GM10266 (cell line): Measurements from ENCODE around the gene MFGE8.

Experiments used
- DNase-seq: peaks from one replicate; pipeline ENCODE4 v3.0.0; 2012; ENCODE audit errors: extremely low spot score
- TF ChIP-seq, protein P1 (sequence below): IDR thresholded peaks from 2 replicates; pipeline ENCODE4 v1.5.1; 2012; ENCODE audit warnings: mild to moderate bottlenecking, low read depth; ENCODE audit not compliant: control insufficient read depth, insufficient read depth; ENCODE audit errors: missing control alignments

MFGE8 gene

DNA sequence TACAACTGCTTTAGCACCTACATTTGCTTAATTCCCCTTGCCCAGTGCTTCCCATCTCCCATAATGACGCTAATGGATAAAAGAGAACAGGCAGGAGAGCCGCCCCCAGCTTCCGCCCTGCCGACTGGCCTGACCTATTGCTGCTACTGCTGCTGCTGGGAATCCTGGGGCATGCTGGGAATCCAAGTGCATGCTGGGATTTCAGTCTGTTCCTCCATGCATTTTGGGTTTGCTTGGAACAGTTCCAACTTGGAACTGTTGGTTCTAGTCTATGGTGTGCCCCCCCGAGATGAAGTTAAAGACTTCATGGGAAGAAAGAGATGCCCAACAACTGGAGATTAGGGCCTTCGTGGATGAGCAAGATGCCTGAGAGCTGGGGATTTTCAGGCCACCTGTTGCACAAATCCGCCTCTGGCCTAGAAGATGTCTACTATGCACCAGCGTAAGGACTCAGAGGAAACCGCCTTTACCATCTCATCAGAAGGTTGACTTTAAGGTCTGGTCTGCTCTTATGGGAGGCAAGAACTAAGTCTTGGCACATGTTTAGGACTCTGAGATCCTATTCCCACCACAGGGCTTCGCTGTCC lies 46.8 kb downstream of the MFGE8 start:
- TF ChIP-seq, protein P1, sequence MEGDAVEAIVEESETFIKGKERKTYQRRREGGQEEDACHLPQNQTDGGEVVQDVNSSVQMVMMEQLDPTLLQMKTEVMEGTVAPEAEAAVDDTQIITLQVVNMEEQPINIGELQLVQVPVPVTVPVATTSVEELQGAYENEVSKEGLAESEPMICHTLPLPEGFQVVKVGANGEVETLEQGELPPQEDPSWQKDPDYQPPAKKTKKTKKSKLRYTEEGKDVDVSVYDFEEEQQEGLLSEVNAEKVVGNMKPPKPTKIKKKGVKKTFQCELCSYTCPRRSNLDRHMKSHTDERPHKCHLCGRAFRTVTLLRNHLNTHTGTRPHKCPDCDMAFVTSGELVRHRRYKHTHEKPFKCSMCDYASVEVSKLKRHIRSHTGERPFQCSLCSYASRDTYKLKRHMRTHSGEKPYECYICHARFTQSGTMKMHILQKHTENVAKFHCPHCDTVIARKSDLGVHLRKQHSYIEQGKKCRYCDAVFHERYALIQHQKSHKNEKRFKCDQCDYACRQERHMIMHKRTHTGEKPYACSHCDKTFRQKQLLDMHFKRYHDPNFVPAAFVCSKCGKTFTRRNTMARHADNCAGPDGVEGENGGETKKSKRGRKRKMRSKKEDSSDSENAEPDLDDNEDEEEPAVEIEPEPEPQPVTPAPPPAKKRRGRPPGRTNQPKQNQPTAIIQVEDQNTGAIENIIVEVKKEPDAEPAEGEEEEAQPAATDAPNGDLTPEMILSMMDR = no peak
- no peak for DNase-seq

DNA sequence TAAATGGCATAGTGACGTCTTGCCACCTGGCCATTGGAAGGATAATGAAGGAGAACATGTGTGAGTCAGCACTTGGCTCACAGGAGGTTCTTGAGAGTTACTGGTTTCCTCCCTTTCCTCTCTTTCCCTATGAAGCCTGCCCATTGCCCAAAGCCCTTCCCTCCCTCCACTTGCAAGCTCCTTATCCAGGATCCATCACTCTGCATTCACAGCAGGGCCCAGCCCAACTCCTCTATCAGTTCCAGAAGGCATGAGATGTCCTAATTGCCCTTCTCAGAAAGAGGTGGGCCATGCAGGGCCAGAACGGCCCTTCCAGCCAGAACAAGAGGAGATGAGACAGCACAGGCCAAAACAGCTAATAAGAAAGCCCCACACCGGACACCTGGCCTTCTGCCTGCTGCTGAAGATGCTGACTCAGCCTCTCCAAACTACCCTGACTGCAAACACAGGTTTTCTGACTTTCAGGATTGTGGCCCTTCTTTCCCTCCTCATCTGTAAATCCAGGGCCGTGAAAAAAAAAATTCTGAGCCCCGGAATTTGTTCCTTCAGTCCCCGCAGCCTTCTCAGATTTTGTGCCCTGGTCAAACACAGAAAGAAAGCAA lies 47.6 kb downstream of the MFGE8 start:
- TF ChIP-seq, protein P1 = no peak
- no peak for DNase-seq

DNA sequence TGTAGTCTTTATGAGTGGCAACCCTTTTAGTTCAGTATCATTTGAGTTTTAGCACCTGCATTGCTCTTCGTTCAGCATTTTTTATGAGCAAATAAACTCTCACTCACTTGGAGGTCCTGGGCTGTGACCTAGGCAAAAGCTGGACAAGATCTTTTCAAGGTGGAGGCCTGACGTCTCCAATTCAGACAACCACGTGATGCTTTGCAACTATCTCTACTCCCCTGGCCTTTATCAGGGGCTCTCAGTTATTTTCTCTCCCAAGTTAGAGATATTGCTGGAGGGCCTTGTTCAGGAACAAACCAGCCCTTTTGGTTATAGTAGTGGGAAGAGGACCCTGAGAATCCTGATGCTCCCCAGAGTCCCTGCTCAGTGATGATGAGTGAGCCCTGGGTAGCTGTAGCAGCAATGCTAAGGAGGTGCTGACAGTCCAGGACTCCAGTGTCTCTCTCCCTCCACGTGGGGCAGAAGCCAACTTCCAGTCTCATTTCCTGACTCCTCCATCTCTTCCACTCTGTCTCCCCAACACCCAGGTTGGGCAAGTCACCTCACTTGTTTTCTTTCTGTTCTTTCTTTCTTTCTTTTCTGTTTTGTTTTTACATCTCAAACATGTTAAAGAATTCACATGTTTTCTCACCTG lies 48.2 kb downstream of the MFGE8 start:
- TF ChIP-seq, protein P1 = no peak
- DNase-seq = no peak

DNA sequence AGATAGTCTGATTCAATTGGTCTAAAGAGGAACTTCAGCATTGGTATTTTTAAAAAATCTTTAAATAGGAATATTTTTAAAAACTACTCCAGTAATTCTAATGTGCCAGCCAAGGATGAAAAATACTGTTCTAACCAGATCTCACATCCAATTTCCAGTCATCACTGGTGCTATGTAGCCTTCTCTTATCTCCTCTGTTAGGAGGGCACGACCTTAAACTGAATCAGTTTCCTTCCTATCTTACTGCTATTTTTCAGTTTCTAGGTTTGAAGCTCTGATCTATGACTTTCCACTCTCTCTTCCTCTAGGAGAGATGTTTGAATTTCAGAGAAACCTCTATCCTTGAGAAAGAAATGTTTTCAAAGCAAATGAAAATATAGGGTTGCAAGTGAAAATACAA lies 49.8 kb downstream of the MFGE8 start:
- TF ChIP-seq, protein P1 = no peak
- no peak for DNase-seq

DNA sequence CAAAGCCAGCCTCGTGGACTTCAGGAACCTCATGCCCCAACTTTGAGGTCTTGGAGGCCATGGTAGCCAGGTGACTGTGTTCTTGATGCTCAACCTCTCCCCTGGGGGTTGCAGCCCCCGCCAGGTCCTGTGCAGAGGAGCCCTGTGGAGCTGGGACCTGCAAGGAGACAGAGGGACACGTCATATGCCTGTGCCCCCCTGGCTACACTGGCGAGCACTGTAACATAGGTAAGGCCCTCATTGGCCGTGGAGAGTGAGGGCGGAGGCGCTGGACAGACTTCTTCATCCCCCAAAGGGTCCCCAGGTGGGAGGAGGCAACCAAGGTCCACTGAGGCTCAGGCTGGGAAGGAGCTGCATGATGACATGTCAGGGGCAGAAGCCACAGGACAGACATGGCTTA lies 53.0 kb downstream of the MFGE8 start:
- no peak for DNase-seq
- TF ChIP-seq, protein P1 = no peak

DNA sequence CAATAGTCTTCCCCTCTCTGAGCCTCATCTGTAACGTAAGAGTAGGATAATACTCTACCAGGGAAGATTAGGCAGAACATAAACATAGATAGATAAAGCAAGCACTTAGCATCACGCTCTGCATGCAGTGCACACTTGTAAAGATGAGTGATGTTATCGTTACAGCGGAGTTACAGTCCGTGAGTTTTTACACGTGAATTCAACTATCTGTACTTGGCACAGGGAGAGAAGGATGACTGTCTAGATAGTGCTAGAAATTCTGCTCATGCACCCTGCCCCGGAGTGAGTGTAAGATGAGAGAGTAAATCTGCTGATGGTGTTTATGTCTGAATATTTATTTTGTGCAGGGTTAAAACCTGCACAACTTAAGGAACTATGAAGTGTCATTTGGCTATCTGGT lies 53.6 kb downstream of the MFGE8 start:
- TF ChIP-seq, protein P1 = no peak
- DNase-seq = no peak

DNA sequence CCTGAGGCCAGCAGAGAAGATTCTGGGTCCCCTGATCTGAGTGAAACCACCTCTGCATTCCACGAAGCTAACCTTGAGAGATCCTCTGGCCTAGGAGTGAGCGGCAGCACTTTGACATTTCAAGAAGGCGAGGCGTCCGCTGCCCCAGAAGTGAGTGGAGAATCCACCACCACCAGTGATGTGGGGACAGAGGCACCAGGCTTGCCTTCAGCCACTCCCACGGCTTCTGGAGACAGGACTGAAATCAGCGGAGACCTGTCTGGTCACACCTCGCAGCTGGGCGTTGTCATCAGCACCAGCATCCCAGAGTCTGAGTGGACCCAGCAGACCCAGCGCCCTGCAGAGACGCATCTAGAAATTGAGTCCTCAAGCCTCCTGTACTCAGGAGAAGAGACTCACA lies 54.2 kb downstream of the MFGE8 start:
- DNase-seq = no peak
- TF ChIP-seq, protein P1 = no peak
